ENCODE results near the gene OPN1SW. TPM values are rescaled to one million over a fixed set of nuclear protein-coding genes. Genes with fewer than 3 reads are reported as not detected.

The OPN1SW gene, protein sequence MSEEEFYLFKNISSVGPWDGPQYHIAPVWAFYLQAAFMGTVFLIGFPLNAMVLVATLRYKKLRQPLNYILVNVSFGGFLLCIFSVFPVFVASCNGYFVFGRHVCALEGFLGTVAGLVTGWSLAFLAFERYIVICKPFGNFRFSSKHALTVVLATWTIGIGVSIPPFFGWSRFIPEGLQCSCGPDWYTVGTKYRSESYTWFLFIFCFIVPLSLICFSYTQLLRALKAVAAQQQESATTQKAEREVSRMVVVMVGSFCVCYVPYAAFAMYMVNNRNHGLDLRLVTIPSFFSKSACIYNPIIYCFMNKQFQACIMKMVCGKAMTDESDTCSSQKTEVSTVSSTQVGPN
- not detected in 2 replicates for total RNA-seq (2014; rRNA removed; shearing (Covaris generic))

GRCh38 chr7:128775744-128776474 lies at the start of gene OPN1SW:
OPN1SW (minus strand) TSS chr7:128775794; CDS start chr7:128775781, 13 bp downstream.
- no peak for DNase-seq (ENCODE audit: low read depth)

GRCh38 chr7:128821724-128822123 lies 46.1 kb upstream of the OPN1SW start:
- DNase-seq (ENCODE audit: low read depth), result no peak

GRCh38 chr7:128818694-128819093 lies 43.1 kb upstream of the OPN1SW start:
- DNase-seq (ENCODE audit: low read depth), result no peak

- DNase-seq (ENCODE audit: low read depth), result no peak
These were observed 39.8 kb upstream of the OPN1SW start for GRCh38 chr7:128815289-128815942.

GRCh38 chr7:128814499-128814898 lies 38.9 kb upstream of the OPN1SW start:
- DNase-seq (ENCODE audit: low read depth), result no peak

GRCh38 chr7:128812514-128813168 lies 37.0 kb upstream of the OPN1SW start:
- DNase-seq (ENCODE audit: low read depth), result no peak

- no peak for DNase-seq (ENCODE audit: low read depth)
These were observed 36.2 kb upstream of the OPN1SW start for GRCh38 chr7:128811631-128812430.

GRCh38 chr7:128810997-128811396 lies 35.4 kb upstream of the OPN1SW start:
- no peak for DNase-seq (ENCODE audit: low read depth)

DNA sequence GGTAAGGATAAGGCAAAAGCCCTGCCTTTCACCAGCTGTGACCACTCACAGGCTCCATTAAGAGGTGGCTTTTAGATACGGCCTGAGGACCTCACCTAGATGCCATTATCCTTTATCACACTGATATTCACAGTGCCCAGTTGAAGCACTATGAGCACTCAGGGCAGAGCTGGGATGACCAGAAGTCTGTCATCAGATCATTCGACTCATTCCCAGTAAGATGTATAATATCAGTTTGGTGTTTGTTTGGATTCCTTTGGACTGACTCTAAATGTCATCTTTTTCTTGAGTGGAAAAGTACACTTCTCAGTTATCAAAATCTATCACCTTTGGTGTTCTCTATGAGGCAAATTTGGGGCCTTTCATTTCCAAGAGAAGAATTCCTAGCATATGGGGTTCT lies 34.9 kb upstream of the OPN1SW start:
- no peak for DNase-seq (ENCODE audit: low read depth)

DNA sequence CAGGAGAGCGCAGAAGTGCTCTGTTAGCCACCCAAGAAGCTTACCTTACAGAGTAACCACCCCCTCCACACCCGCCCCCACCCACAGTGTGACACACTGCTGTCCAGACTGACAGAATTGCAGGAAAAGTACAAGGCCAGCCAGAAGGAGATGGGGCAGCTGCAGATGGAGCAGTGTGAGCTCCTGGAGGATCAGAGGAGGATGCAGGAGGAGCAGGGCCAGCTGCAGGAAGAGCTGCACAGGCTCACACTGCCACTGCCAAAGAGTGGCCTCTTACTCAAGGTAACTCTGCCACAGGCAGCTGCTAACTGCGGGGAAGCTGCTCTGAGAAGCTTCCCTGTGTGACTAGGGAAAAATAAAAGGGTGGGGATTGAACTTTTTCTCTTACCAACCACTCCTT lies 33.8 kb upstream of the OPN1SW start:
- no peak for DNase-seq (ENCODE audit: low read depth)

DNA sequence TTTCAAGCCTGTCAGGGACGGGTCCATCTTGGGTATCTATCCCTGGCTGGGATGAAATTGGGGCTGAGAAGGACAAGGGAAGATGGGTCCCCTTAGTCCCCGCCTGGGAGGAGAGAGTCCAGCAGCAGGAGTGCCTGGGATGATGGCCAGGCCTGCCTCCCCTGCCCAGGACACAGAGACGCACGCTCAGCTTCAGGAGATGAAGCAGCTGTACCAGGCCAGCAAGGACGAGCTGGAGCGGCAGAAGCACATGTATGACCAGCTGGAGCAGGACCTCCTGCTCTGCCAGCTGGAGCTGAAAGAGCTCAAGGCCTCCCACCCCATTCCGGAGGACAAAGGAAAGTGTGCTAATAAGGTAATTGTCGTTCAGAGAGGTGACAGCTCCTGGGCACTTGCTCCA lies 31.6 kb upstream of the OPN1SW start:
- no peak for DNase-seq (ENCODE audit: low read depth)

GRCh38 chr7:128805225-128805624 lies 29.6 kb upstream of the OPN1SW start:
- no peak for DNase-seq (ENCODE audit: low read depth)

GRCh38 chr7:128804484-128804883 lies 28.9 kb upstream of the OPN1SW start:
- DNase-seq (ENCODE audit: low read depth), result no peak

- no peak for DNase-seq (ENCODE audit: low read depth)
These were observed 26.2 kb upstream of the OPN1SW start for GRCh38 chr7:128801667-128802418.

- no peak for DNase-seq (ENCODE audit: low read depth)
These were observed 25.4 kb upstream of the OPN1SW start for GRCh38 chr7:128801003-128801402.

- DNase-seq (ENCODE audit: low read depth), result no peak
These were observed 25.0 kb upstream of the OPN1SW start for GRCh38 chr7:128800567-128800966.

DNA sequence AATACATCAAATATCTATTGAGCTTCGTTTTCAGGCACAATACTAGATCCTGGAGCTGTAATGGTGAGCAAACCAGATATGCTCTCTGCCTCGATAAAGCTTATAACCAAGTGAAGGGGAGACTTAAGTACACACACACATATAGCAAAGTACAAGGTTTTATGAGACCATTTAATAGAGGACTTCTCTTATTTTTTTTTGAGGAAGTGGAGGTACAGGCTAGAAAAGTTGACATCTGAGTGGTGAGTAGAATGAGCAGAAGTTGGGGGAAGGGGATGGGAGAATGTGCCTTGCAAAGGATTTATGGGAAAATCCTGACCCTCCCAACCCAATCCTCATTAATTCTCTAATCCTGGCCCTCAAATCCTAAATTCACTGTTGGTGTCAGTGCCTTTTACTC lies 23.9 kb upstream of the OPN1SW start:
- no peak for DNase-seq (ENCODE audit: low read depth)

DNA sequence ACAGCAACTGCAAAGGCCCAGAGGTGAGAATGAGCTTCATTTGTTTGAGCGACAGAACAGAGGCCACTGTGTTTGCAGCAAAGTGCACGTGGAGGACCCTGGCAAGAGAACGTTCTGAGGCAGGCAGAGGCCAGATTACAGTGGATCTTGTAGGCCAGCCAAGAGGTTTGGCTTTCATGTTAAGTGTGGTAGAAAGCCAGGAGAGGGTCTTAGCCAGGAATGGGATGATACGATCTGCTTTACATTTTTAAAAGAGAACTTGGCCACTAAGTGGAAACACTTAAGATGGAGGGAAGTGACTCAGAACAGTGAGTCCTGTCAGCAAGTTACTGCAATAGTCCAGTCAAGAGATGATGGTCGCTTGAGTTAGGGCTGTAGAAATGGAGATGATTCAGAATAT lies 20.7 kb upstream of the OPN1SW start:
- DNase-seq (ENCODE audit: low read depth), result peak; percentile 24

DNA sequence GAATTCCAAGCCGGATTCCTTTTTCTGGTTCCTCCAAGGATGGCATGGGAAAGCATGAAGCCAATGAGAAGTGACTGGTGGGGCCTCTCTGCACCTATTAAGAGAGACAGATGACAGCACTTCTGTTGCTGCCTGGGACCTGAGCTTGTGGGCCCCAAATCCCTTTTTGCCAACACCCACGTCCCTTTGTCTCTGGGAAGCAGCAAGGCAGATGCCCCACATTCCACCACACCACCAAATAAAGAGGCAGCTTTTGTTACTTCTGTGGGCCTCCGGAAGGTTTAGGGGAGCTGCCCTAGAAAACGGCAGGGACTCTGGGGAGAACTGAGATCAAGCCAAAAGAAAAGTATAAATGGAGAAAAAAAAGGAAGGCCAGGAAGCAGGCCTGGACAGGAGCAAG lies 19.5 kb upstream of the OPN1SW start:
- DNase-seq (ENCODE audit: low read depth), result no peak

DNA sequence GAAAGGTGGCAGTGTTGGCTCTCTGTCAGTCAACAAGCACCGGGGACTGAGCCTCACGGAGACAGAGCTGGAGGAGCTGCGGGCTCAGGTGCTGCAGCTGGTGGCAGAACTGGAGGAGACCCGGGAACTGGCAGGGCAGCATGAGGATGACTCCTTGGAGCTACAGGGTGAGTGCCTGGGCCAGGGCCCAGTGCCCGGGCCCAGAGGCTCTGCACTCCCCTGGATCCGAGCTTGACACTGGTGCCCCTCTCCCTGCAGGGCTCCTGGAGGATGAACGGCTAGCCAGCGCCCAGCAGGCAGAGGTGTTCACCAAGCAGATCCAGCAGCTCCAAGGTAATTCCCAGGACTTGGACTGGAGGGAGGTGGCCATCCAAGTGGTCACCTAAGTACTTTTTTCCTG lies 18.8 kb upstream of the OPN1SW start:
- no peak for DNase-seq (ENCODE audit: low read depth)

DNA sequence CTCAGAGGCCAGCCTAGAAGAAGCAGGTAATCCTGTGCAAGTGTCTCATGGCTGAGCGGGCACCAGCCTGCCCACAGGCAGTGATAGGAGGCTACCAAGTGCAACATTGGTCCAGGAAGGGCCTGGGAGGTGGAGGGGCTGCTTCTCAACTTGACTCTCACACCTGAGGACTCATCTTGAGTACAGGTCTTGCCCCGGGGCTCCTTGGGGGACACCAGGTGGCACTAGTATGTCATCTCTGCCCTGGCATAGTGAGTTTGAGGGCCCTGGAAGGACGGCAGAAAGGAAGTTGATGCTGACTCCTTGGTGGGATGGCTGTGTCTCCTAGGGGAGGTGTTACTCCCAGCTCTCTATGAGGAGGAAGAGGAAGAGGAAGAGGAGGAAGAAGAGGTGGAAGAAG lies 18.4 kb upstream of the OPN1SW start:
- peak; percentile 26 for DNase-seq (ENCODE audit: low read depth)
